Breast epithelium (tissue), 4 donors: Measurements from ENCODE around the gene SMIM20. TPM values are rescaled to one million over a fixed set of nuclear protein-coding genes. Genes with fewer than 3 reads are reported as not detected.

Experiments
- DNase-seq, 2 donors: peaks; one replicate each; pipeline ENCODE4 v3.0.0-alpha.2; 2019; ENCODE audit warnings: low spot score in 2 of 2
- H3K27ac ChIP-seq, 2 donors: fragments of 200-600 bp; sonication (generic) in 1 of 2; one replicate each; pipeline ENCODE4 v1.5.1; 2016 to 2019; ENCODE audit warnings: mild to moderate bottlenecking in 1 of 2
- H3K27me3 ChIP-seq, 2 donors: fragments of 200-600 bp; sonication (generic) in 1 of 2; one replicate each; pipeline versions ENCODE4 v1.5.1 to v1.6.0; 2017 to 2019; ENCODE audit warnings: control low read depth in 1 of 2, mild to moderate bottlenecking in 1 of 2
- H3K36me3 ChIP-seq: fragments of 200-600 bp; one replicate; pipeline ENCODE4 v1.5.1; 2019
- H3K4me1 ChIP-seq, 2 donors: fragments of 200-600 bp; sonication (generic); one replicate each; pipeline ENCODE4 v1.5.1; 2016 to 2019; ENCODE audit warnings: control low read depth in 1 of 2
- H3K4me3 ChIP-seq, 3 donors: fragments of 200-600 bp; sonication (generic); 1 replicate in 2 of 3; 2 replicates in 1 of 3; pipeline ENCODE4 v1.5.1; 2016 to 2019; ENCODE audit warnings: mild to moderate bottlenecking in 3 of 3, moderate library complexity in 2 of 3
- H3K9me3 ChIP-seq, 2 donors: fragments of 200-600 bp; sonication (generic) in 1 of 2; one replicate each; pipeline ENCODE4 v1.5.1; 2016 to 2019; ENCODE audit warnings: control low read depth in 1 of 2
- CTCF ChIP-seq, 3 donors: fragments of 450-650 bp; IDR thresholded peaks; one replicate each; pipeline ENCODE4 v1.5.1; 2016 to 2017; ENCODE audit warnings: antibody characterized with exemption in 3 of 3, mild to moderate bottlenecking in 3 of 3, moderate library complexity in 3 of 3
- POLR2A ChIP-seq: fragments of 450-650 bp; IDR thresholded peaks from one replicate; pipeline ENCODE4 v1.6.1; 2016; ENCODE audit warnings: antibody characterized with exemption, mild to moderate bottlenecking, moderate library complexity
- POLR2AphosphoS5 ChIP-seq, 3 donors: sonication (generic); formaldehyde crosslinking; IDR thresholded peaks; one replicate each; pipeline ENCODE4 v1.6.1; 2017; ENCODE audit warnings: antibody characterized with exemption in 3 of 3
- intact Hi-C: fragments of 100-400 bp; cut with DNase I; formaldehyde crosslinking; loops from one replicate; pipeline ENCODE4 v1.15.1; 2023; ENCODE audit warnings: low total_unique reads
- total RNA-seq, 3 donors: library from RNA; depleted of rRNA; stranded (reverse); fragments of >200 nt; gene quantifications; one replicate each; pipeline ENCODE4 v1.1.0, GENCODE V29; 2016

SMIM20 gene
- total RNA-seq, 3 donors from 2014 or later, result 26.9 to 37.0 (median 29.2) TPM

GRCh38 chr4:25916870-25917269 is 2.9 kb downstream of the SMIM20 start:
- DNase-seq, result no peak
- intact Hi-C loops, result no loop called here
- Histone ChIP-seq H3K4me3 (no peak overlapping the region), H3K9me3 (no peaks in the 10 kb centered on the region), H3K27me3 (no peaks in the 10 kb centered on the region), H3K36me3 (no peaks in the 10 kb centered on the region), H3K27ac (no peak overlapping the region), H3K4me1 (no peaks in the 10 kb centered on the region)
- no peak for TF ChIP-seq POLR2A

GRCh38 chr4:25919676-25920075 is 5.7 kb downstream of the SMIM20 start:
- TF ChIP-seq POLR2A (no peak), CTCF (IDR thresholded peaks at IDR 0.05) (no peak), POLR2AphosphoS5 (IDR thresholded peaks at IDR 0.05) (no peak)
- no peak for DNase-seq

GRCh38 chr4:25921922-25922321 is 7.9 kb downstream of the SMIM20 start:
- H3K4me3 ChIP-seq, result no peak overlapping the region
- H3K4me1 ChIP-seq, result no peaks in the 10 kb centered on the region
- H3K27ac ChIP-seq, result no peak overlapping the region
- TF ChIP-seq CTCF (IDR thresholded peaks at IDR 0.05) (no peak), POLR2A (no peak), POLR2AphosphoS5 (IDR thresholded peaks at IDR 0.05) (no peak)
- H3K27me3 ChIP-seq, result no peaks in the 10 kb centered on the region
- no peaks in the 10 kb centered on the region for H3K9me3 ChIP-seq
- intact Hi-C loops, result no loop called here
- H3K36me3 ChIP-seq, result no peaks in the 10 kb centered on the region
- DNase-seq, result no peak

More at GRCh38 chr4:25919676-25920075, 5.7 kb downstream of the SMIM20 start:
- intact Hi-C loops, result no loop called here
- H3K9me3 ChIP-seq, result no peaks in the 10 kb centered on the region
- H3K27ac ChIP-seq, result no peak overlapping the region
- H3K27me3 ChIP-seq, result no peaks in the 10 kb centered on the region
- H3K4me1 ChIP-seq, result no peaks in the 10 kb centered on the region
- H3K4me3 ChIP-seq, result no peak overlapping the region
- H3K36me3 ChIP-seq, result no peaks in the 10 kb centered on the region

- Histone ChIP-seq H3K27ac (no peak overlapping the region), H3K36me3 (no peaks in the 10 kb centered on the region)
- TF ChIP-seq CTCF (IDR thresholded peaks at IDR 0.05) (no peak), POLR2A (no peak), POLR2AphosphoS5 (IDR thresholded peaks at IDR 0.05) (no peak)
Observed at GRCh38 chr4:25922812-25923369, 8.9 kb downstream of the SMIM20 start.

GRCh38 chr4:25923745-25924144 is 9.7 kb downstream of the SMIM20 start:
- Histone ChIP-seq H3K4me1 (no peaks in the 10 kb centered on the region), H3K27ac (no peak overlapping the region), H3K36me3 (no peaks in the 10 kb centered on the region), H3K9me3 (no peaks in the 10 kb centered on the region), H3K4me3 (no peak overlapping the region), H3K27me3 (no peaks in the 10 kb centered on the region)
- intact Hi-C loops, result no loop called here
- DNase-seq, result no peak
- TF ChIP-seq CTCF (IDR thresholded peaks at IDR 0.05) (no peak), POLR2A (no peak), POLR2AphosphoS5 (IDR thresholded peaks at IDR 0.05) (no peak)

More at GRCh38 chr4:25922812-25923369, 8.9 kb downstream of the SMIM20 start:
- Histone ChIP-seq H3K4me1 (no peaks in the 10 kb centered on the region), H3K4me3 (no peak overlapping the region), H3K27me3 (no peaks in the 10 kb centered on the region), H3K9me3 (no peaks in the 10 kb centered on the region)
- intact Hi-C loops, result no loop called here
- no peak for DNase-seq
